ENCODE data around the gene SH3PXD2B. TPM values are rescaled to one million over a fixed set of nuclear protein-coding genes. Genes with fewer than 3 reads are reported as not detected.

SH3PXD2B gene
- total RNA-seq, 6 donors from 2014 or later, result 17.1 to 55.5 (median 43.2) TPM

DNA sequence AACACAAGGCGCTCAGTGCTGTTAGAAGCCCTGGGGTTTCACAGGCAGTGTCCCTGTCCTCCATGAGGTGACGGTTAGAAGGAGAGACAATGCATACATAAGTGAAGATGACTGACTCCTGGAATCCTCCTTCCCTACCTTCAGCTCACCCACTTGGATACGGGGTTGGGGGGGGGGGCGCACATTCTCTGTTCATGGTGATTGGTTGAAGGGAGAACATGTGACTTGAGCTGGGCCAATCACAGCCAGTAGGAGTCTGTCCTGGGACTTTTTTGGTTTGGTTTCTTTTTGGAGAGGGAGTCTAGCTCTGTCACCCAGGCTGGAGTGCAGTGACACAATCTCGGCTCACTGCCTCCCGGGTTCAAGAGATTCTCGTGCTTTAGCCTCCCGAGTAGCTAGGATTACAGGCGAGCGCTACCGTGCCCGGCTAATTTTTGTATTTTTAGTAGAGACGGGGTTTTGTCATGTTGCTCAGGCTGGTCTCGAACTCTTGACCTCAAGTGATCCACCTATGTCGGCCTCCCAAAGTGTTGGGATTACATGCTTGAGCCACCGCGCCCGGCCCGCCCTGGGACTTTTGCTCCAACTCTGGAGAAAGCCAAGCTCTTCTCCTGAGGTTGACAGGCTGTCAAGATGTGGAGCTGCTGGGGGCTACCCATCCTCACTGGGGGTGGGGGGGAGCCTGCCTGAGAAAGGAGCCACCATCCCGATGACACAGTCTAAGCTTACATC is 30.8 kb downstream of the SH3PXD2B start:
- no peak for ATAC-seq (ENCODE audit: low FRiP score in 2 of 2)
- Histone ChIP-seq H3K36me3 (no peaks in the 10 kb centered on the region), H3K4me1 (peaks cover 35 to 44% (median 39%) of the 10 kb centered on the region in 4 donors), H3K27me3 (no peaks in the 10 kb centered on the region), H3K27ac (peak overlapping the region in 3 of 4 donors; percentile 32 to 79 (median 75)), H3K4me3 (no peak overlapping the region), H3K9me3 (no peaks in the 10 kb centered on the region)
- TF ChIP-seq EP300 (IDR thresholded peaks at IDR 0.05), result no peak
- TF ChIP-seq, protein P1, sequence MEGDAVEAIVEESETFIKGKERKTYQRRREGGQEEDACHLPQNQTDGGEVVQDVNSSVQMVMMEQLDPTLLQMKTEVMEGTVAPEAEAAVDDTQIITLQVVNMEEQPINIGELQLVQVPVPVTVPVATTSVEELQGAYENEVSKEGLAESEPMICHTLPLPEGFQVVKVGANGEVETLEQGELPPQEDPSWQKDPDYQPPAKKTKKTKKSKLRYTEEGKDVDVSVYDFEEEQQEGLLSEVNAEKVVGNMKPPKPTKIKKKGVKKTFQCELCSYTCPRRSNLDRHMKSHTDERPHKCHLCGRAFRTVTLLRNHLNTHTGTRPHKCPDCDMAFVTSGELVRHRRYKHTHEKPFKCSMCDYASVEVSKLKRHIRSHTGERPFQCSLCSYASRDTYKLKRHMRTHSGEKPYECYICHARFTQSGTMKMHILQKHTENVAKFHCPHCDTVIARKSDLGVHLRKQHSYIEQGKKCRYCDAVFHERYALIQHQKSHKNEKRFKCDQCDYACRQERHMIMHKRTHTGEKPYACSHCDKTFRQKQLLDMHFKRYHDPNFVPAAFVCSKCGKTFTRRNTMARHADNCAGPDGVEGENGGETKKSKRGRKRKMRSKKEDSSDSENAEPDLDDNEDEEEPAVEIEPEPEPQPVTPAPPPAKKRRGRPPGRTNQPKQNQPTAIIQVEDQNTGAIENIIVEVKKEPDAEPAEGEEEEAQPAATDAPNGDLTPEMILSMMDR (IDR thresholded peaks at IDR 0.05), result no peak
- TF ChIP-seq POLR2AphosphoS5 (IDR thresholded peaks at IDR 0.05), result no peak
- TF ChIP-seq POLR2A (IDR thresholded peaks at IDR 0.05), result no peak
- peak in 1 of 2 donors; percentile 63 for DNase-seq
- 92 to 93% methylated on average over 20 of the region's 20 CpGs for WGBS, 2 donors

GRCh38 chr5:172422255-172422654 is 32.1 kb downstream of the SH3PXD2B start:
- no peaks in the 10 kb centered on the region for H3K36me3 ChIP-seq
- no peak for DNase-seq
- ATAC-seq (ENCODE audit: low FRiP score in 2 of 2), result no peak
- H3K9me3 ChIP-seq, result no peaks in the 10 kb centered on the region
- no peaks in the 10 kb centered on the region for H3K27me3 ChIP-seq
- TF ChIP-seq EP300 (IDR thresholded peaks at IDR 0.05), result no peak
- TF ChIP-seq POLR2AphosphoS5 (IDR thresholded peaks at IDR 0.05), result no peak
- TF ChIP-seq POLR2A (IDR thresholded peaks at IDR 0.05), result no peak
- TF ChIP-seq, protein P1 (IDR thresholded peaks at IDR 0.05), result no peak
- 83 to 89% methylated on average over 8 to 10 of the region's 10 CpGs for WGBS, 2 donors
- peaks cover 45 to 50% (median 46%) of the 10 kb centered on the region in 4 donors for H3K4me1 ChIP-seq
- no peak overlapping the region for H3K27ac ChIP-seq
- H3K4me3 ChIP-seq, result no peak overlapping the region

DNA sequence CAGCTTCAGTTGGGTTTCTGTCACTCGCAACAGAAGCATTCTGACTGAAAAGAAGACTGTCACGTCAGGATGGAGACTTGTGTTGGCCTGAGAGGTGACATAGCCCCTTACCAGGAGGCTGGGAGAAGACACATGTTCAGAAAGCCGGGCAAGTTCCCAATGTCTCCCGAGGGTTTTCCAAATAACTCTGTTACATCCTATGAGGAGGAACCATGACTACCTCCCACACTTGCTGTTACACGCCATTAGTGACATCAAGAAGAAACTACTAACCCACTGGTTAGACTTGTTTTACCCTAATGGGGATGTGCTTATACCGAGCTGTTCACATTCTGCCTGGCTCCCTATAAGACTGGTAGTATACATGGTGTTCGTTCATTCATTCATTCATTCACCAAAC is 33.3 kb downstream of the SH3PXD2B start:
- Histone ChIP-seq H3K27me3 (no peaks in the 10 kb centered on the region), H3K27ac (peak overlapping the region; percentile 54 to 82 (median 70)), H3K4me1 (peaks cover 40 to 54% (median 48%) of the 10 kb centered on the region in 4 donors), H3K4me3 (no peak overlapping the region), H3K36me3 (no peaks in the 10 kb centered on the region), H3K9me3 (no peaks in the 10 kb centered on the region)
- DNase-seq (no peak), ATAC-seq (ENCODE audit: low FRiP score in 2 of 2) (peak in 1 of 2 donors; percentile 0)
- TF ChIP-seq, protein P1 (IDR thresholded peaks at IDR 0.05), result no peak
- TF ChIP-seq EP300 (IDR thresholded peaks at IDR 0.05) (no peak), POLR2A (IDR thresholded peaks at IDR 0.05) (no peak), POLR2AphosphoS5 (IDR thresholded peaks at IDR 0.05) (no peak)
- WGBS, 2 donors, result 83 to 88% methylated on average over 7 of the region's 7 CpGs

DNA sequence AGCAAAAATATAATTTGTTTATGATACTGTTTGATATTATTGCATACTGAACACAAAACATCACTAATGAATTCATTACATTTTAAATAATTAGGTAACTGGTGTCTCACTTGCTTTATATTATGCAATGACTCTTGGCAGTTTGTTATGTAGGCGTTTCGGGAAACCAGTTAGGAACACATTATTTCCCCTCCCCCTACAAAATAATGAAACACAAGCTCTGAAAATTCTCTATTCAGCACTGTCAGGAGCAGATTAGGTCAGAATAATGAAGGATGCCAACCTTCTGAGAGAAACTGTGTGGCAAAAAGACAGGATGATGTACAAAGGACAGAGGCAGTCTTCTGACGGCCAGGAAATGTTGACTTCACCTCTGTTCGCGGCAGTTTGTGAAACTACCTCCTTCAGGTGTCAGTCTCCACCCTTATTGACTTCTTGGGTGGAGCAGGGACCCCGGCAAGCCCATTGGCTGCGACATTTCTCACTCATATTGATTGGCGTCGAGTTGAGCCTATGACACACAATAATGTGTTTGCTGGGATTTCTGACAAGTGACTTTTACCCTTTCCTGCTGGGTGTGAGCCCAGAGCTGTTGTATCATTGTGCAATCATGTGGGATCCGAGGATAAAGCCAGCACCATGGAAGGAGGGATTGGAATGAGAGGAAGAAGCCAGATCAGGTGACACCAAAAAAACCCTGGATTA is 33.9 kb downstream of the SH3PXD2B start:
- TF ChIP-seq, protein P1 (IDR thresholded peaks at IDR 0.05), result no peak
- TF ChIP-seq POLR2A (IDR thresholded peaks at IDR 0.05) (peak in 1 of 4 donors; percentile 44), POLR2AphosphoS5 (IDR thresholded peaks at IDR 0.05) (peak; percentile 62 to 74), EP300 (IDR thresholded peaks at IDR 0.05) (peak in 1 of 4 donors; percentile 18)
- H3K4me1 ChIP-seq, result peaks cover 40 to 50% (median 46%) of the 10 kb centered on the region in 4 donors
- peak overlapping the region in 2 of 4 donors; percentile 17 to 29 for H3K4me3 ChIP-seq
- peak in 1 of 2 donors; percentile 85 for DNase-seq
- peak; percentile 67 to 85 for ATAC-seq (ENCODE audit: low FRiP score in 2 of 2)
- H3K27ac ChIP-seq, result peak overlapping the region; percentile 59 to 82 (median 77)
- 48 to 55% methylated on average over 10 of the region's 10 CpGs for WGBS, 2 donors
- no peaks in the 10 kb centered on the region for H3K36me3 ChIP-seq
- no peaks in the 10 kb centered on the region for H3K9me3 ChIP-seq
- no peaks in the 10 kb centered on the region for H3K27me3 ChIP-seq

Measured in upper lobe of left lung (tissue), 6 donors.